ENCODE data around the gene C2orf81.

The C2orf81 gene

DNA sequence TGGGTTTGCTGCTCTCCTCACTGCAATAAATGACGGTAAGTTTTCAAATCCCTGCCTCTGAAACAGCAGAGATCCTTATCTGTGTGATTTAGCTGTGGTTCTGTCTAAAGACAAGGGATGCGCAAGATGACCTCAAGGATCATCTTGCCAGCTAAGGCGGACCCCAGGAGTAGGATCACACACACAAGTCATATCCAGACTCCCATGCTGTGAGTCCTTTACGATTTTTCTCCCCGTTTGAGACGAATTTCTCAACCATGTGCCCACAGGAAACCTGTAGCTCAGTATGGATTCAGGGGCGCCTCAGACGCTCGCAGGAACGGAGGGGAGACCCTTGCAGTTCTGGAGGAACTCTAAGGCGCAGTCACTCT is 30.2 kb downstream of the C2orf81 start:
- no peak for DNase-seq (ENCODE audit: low read depth in 1 of 2, low spot score in 1 of 2)

DNA sequence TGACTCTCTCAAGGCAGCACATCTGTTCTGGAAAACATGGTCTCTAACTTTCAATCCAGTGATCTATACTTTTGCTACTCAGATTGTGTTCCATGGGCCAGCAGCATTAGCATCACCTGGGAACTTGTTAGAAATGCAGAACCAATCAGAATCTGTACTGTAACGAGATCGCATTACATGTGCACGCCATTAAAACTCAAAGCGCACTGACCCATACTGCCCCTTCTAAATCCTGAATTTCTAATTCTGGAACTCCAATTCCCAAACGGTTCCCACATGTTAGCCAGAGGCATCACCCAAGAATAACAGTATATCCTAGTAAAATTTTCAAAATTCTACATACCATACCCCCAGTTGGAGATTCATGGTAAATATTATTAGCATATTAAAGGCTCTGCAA is 30.8 kb downstream of the C2orf81 start:
- DNase-seq (ENCODE audit: low read depth in 1 of 2, low spot score in 1 of 2): no peak

GRCh38 chr2:74387346-74387745 is 34.1 kb downstream of the C2orf81 start:
- no peak for DNase-seq (ENCODE audit: low read depth in 1 of 2, low spot score in 1 of 2)

GRCh38 chr2:74385396-74385795 is 36.0 kb downstream of the C2orf81 start:
- DNase-seq (ENCODE audit: low read depth in 1 of 2, low spot score in 1 of 2): no peak

DNA sequence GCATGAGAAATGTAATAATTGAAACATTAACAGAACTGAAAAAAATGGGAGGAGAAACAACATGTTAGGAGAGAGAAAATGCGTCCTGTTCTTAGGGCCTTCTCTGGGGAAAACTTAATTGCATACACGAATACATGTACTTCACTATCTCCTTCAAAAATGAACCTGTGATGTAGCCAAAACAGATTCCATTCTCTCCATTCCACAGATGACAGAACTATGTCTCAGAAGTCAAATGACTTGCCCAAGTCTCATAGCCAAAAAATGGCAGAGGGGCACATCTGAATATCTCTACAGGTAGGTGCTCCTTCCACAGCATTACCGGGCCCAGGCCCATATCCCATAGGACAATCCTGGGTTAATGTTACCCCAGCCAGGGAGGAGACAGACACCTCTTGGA is 37.4 kb downstream of the C2orf81 start:
- DNase-seq (ENCODE audit: low read depth in 1 of 2, low spot score in 1 of 2): no peak

DNA sequence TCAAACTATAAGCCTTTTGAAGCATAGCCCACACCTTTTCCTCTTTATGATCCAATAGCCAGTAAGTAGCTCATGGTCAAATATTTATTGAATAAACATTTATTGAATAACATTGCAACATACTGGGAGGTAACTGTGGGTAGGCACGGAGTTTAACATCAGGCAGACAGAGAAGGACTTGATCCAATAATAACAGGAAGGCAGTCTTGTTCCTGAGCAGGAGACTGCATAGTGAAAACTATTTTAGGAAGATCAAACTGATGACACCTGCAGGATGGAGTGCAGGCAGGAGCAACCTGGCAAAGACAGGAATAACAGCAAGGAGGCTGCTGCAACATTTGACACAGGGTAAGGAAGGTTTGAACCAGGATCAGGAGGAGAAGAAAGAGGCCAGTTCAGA is 38.2 kb downstream of the C2orf81 start:
- no peak for DNase-seq (ENCODE audit: low read depth in 1 of 2, low spot score in 1 of 2)

DNA sequence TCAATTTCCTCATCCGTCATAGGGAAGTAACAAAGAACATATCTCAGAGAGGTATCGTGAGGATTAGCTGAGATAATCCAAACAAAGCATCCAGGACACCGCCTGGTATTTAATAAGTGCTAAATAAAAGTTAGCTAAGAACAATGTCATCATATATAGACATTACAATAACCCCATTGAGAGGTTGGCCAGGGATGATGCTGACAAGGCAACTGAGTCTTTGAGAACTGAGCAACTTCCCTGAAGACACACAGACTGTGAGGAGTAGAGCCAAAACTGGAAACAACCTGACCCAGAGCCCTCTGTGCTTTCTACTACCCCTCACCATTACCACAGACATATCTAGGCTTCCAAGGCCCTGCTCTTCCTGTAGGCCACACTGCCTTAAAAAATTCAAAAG is 39.7 kb downstream of the C2orf81 start:
- DNase-seq (ENCODE audit: low read depth in 1 of 2, low spot score in 1 of 2): no peak

DNA sequence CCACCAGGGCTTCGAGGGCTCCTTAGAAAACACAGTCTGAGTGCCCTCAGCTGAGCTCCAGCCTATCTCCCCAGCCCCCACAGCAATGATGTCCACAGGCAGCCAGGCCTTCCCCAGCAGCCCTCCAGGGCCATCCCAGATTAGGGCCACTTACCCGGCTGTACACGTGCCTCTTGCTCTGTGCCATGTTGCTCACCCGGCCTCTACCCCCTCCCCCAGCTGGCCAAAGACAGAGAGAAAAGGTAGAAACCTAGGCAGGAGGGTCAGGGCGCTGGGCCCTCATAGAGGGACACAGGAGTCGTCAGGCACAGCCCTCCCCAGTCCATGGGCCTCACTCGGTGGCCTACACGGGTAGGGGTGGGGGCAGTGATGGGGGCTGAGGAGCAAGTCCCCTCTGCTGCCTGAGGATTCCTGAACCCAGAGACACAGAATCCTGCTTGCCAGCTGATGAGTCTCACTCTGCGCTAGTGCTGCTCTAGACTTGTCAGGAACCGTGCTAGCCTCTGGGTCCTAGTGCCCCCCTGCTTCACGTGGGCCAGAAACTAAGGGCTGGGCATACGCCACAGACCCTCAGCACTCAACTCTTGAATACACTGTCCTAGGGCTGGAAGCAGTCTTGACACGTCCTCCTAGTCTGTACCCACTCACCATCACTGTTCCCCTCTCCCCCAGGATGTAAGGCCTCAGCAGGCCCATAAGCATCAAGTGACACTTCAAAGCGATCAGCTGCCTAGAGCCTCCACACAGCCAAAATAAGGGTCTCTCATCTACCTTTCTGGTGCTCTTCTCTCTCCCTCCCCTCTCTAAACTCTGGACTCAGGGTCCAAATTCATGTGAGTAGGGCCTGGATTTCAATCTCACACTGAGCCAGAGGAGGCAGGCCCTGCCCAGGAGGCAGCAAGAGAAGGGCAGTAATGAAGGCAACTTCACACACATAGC is 41.3 kb downstream of the C2orf81 start, which contains the start of gene DCTN1:
DCTN1 (minus strand) TSS at position 461 of the 939 bp plus-strand sequence; CDS start at position 187, 274 bp downstream.
- no peak for DNase-seq (ENCODE audit: low read depth in 1 of 2, low spot score in 1 of 2)

GRCh38 chr2:74378007-74378406 is 43.4 kb downstream of the C2orf81 start:
- DNase-seq (ENCODE audit: low read depth in 1 of 2, low spot score in 1 of 2): no peak

DNA sequence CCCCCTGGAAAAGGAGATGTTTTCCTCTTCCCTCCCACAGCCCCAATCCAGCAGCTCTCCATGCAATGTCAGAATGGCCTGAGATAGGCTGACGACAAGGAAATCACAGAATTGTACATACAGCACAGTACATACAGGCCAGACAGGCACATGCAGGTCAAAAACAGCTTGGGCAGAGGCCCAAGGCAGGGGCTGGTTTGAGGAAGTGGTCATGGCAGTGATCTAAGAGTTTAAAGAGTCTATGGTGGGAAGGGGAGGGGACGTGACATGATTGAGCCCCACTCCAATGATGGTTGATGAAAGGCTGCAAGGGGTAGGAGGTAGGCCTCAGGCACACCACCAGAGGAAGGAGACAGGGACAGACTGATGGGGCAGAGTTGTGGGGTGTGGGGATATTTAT is 45.6 kb downstream of the C2orf81 start:
- DNase-seq (ENCODE audit: low read depth in 1 of 2, low spot score in 1 of 2): no peak

DNA sequence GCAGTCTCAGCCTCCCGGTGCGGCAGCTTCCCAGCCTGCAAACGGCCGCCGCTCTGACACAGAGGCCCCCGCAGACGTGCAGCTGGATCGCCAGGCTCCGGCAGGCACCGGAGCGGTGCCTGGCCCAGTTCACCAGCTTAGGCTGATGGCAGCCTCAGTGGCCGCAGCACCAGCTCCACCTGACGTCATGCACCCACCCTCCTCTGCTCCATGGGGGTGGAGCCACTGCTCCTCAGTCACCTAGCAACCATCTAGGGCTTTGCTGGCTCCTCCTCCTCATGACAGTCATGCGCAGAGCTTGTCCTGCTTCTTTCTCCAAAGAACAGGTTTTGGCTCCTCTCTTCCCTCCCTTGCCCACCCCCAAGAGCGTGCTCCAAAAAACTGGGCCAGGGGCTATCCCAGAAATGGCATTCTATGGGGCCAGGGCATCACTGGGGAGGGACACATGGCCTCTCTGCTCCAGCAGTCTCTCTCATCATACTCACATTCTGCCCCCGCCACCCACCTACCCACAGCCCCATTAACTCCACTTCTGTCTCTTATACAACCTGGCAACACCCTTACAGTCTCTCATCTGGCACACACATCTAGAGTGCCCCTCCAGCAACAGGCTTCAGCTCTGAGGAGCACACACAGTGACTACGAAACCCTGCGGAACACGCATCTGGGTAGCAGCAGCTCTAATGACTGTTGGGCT is 46.8 kb downstream of the C2orf81 start:
- DNase-seq (ENCODE audit: low read depth in 1 of 2, low spot score in 1 of 2): no peak

- no peak for DNase-seq (ENCODE audit: low read depth in 1 of 2, low spot score in 1 of 2)
These were observed 47.4 kb downstream of the C2orf81 start for GRCh38 chr2:74373985-74374384.

DNA sequence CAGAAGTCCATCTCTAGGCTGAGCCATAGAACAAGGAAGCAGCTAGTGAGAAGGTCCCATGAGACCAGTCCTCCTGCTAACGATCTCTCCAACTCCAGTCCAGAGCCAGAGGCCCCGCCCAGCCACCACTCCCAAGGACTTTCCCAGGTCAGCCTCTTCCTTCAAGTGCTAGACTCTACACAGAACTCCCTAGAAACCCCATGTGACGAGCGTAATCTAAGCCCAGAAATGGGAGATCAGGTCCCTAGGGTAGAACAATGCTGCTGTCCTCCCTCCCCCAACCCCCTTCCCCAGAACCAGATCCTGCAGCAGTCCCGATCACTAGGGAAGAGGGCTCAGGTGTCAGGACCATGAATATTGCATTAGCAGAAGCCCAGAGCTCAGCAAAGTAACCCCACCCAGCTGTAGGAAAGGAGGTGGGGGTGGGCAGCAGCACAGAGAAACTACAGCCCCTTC is 48.2 kb downstream of the C2orf81 start:
- no peak for DNase-seq (ENCODE audit: low read depth in 1 of 2, low spot score in 1 of 2)

DNA sequence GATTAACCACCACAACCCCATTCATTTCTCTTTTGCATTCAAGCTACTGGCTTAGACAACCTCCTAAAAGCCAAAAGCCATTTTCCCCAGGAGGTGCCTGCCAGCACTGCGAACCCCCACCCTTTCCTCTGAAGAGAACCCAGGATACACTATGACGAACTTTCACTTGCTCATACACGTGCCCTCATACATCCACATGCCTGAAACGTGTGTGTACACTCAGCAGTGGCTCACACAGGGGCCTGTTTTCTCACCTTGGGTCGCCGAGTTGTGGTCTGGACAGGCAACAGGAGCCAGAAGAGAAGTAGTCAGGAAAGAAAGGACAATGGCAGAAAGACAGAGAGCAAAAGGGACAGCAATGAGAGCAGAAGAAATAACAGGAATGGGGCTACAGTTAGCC is 48.7 kb downstream of the C2orf81 start:
- DNase-seq (ENCODE audit: low read depth in 1 of 2, low spot score in 1 of 2): no peak

GRCh38 chr2:74371421-74371820 is 50.0 kb downstream of the C2orf81 start:
- DNase-seq (ENCODE audit: low read depth in 1 of 2, low spot score in 1 of 2): no peak

DNA sequence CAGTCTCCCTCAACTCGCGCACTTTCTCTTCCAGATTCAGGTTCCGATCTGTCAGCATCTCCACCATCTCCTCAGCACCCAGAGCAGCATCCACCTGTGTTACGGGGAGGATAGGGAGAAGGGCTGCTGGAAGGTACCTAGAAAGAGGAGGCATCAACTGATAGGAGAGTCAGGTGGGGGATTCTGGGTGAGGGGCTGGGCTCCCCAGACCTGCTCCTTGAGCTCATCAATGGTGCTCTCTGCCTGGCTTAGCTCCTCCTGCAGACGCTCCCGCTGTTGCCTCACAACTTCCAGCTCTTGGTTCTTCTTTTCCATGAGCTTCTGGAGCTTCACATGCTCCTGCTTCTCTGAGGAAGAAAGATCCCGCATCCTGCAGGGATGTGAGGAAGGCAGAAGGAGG is 51.4 kb downstream of the C2orf81 start:
- no peak for DNase-seq (ENCODE audit: low read depth in 1 of 2, low spot score in 1 of 2)

- no peak for DNase-seq (ENCODE audit: low read depth in 1 of 2, low spot score in 1 of 2)
These were observed 52.9 kb downstream of the C2orf81 start for GRCh38 chr2:74368499-74368898.

DNA sequence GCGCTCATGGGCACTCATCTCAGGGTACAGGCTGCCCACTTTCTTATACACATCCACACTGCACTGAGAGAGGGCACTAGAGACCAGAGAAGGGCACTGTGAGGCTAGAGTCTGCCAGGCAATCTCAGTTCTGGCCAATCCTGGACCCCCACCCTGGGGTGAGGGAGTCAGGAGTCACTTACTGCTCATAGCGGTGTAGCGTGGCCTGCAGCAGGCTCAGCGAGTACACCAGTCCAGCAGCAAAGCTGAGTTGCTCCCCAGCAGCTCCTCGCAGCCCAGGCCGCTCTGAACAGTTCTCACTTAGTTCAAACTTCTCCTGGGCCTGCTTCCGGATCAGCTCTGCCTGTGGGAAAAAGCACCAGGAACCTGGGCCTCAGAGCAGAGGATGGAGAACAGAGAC is 53.6 kb downstream of the C2orf81 start:
- no peak for DNase-seq (ENCODE audit: low read depth in 1 of 2, low spot score in 1 of 2)

DNA sequence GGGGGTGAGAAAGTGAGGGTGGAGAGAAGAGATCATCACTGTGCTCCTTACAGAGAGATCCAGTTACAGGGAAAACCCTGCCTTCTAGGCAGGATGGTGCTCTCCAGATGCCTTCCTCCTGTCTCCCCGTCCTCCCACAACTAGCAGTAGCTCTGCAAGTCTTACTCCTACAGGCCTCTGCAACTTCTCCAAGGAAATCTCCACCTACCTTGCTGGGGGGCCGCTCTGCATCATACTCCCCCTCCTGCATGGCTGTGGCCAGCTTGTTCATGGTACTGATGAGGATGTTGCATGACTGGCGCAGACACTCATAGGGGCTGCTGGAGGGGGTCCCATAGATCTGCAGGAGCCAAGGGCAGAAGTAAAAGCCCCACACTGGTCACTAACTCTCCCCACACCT is 55.4 kb downstream of the C2orf81 start:
- DNase-seq (ENCODE audit: low read depth in 1 of 2, low spot score in 1 of 2): no peak

DNA sequence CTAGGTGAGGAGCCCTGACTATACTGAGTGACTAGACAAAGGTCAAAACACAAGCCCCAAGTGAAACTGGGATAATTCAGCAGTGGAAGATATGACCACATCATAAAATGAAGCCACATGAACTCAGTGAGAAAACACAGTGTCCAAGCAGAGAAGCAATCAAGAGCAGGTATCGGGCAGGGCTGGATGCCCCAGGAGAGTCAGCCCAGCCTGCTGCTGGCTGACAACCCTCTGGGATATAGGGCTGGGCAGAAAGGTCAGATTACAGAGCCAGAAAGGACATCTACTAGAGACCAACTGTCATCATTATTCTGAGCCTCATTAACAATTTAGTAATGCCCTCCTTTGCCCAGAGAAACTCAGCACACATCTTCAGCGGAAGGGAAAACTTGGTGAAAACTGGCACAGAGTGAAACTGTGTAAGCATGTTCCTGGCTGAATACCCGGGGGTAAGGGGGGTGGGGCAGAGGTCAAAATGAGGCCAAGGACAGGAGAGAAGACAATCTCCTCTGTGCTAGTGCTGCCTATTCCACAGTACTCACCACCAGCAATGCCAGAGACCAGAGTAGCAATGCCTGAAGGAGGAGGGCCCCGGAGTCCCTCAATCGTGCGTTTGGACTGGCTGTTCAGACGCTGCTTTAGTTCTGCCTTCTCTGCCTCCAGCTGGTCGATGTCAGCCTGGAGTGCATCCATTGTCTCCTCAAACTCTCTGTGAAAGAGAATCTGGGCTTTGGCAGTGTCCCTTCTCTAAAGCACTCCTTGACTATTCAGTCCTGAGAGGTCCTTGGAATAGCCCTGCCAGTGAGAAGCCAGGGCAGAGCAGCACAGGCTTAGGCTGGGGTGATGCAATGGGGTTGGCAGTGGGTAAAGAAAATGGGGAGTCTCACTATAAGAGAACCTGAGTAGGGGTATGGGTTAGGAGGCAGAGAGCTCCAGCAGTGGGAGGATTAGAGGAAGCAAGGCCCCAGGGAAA is 56.6 kb downstream of the C2orf81 start:
- no peak for DNase-seq (ENCODE audit: low read depth in 1 of 2, low spot score in 1 of 2)
